ENCODE data around the gene C9orf50. TPM values are rescaled to one million over a fixed set of nuclear protein-coding genes. Genes with fewer than 3 reads are reported as not detected.

C9orf50 gene
- total RNA-seq, 1 experiment from 2014 or later, result not detected

DNA sequence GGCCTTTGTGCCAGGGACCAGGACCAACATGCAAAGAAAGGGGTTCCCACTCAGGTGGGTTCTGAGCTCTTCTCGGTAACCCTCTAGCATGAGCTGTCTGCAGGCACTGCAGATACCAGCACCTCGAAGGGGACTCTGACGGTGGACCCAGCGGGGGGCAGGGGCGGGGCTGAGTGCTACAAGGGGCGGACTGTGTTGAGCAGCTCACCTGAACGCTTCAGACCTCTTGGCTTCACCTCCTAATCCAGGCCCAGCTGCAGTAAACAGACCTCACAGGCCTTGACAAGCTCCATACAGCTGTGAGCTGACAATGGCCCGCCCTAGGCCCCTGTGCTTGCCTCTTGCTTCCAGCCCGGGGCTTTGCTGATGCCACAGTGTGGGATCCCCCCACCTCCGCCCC, 48.4 kb downstream of the C9orf50 start:
- no CpG with 5 or more reads among the region's 10 CpGs for WGBS (ENCODE audit: extremely low coverage, insufficient read length, low lambda C conversion rate)
- Histone ChIP-seq H3K9ac (ENCODE audit: extremely low read depth, insufficient read length, low read length) (no peak overlapping the region), H3K23ac (ENCODE audit: insufficient read length, low read depth, low read length) (no peak overlapping the region)

More for the DNA sequence above, 48.4 kb downstream of the C9orf50 start:
- Histone ChIP-seq H4K5ac (ENCODE audit: insufficient read length, low read depth, low read length) (no peak overlapping the region), H2AFZ (ENCODE audit: low read length) (no peak overlapping the region), H3K4me2 (ENCODE audit: insufficient read depth, insufficient read length, low read length) (no peak overlapping the region), H3K9me3 (ENCODE audit: control insufficient read depth, low read depth, low read length) (peaks cover 3% of the 10 kb centered on the region), H3K4me1 (ENCODE audit: insufficient read depth, low read length) (no peaks in the 10 kb centered on the region; the same call in 1 of the 2 replicates), H3K27me3 (ENCODE audit: insufficient read depth, low read length) (no peaks in the 10 kb centered on the region), H2BK15ac (ENCODE audit: low read depth, low read length) (no peak overlapping the region), H3T11ph (ENCODE audit: low read length) (no peak overlapping the region), H3K4ac (ENCODE audit: low read depth, low read length) (no peak overlapping the region), H2BK5ac (ENCODE audit: insufficient read length, low read length) (no peak overlapping the region), H3K27ac (ENCODE audit: insufficient read length, low read depth, low read length) (no peak overlapping the region), H2BK20ac (ENCODE audit: low read depth, low read length, poor library complexity, severe bottlenecking) (no peak overlapping the region), H3K23me2 (ENCODE audit: insufficient read length, low read depth, low read length, poor library complexity, severe bottlenecking) (peaks cover 4% of the 10 kb centered on the region), H3K14ac (ENCODE audit: insufficient read depth, low read length) (no peak overlapping the region), H3K18ac (ENCODE audit: insufficient read length, low read depth, low read length) (no peak overlapping the region), H2BK12ac (ENCODE audit: insufficient read length, low read depth, low read length) (no peak overlapping the region), H4K20me1 (ENCODE audit: control insufficient read depth, insufficient read depth, insufficient read length) (no peaks in the 10 kb centered on the region), H2AK5ac (ENCODE audit: insufficient read length, low read length) (no peak overlapping the region), H2BK120ac (ENCODE audit: low read depth, low read length, poor library complexity, severe bottlenecking) (no peak overlapping the region), H3K79me2 (ENCODE audit: insufficient read depth, low read length) (no peaks in the 10 kb centered on the region), H3K56ac (ENCODE audit: insufficient read length, low read depth, low read length) (no peak overlapping the region), H3K79me1 (ENCODE audit: insufficient read depth, low read depth, low read length, poor library complexity, severe bottlenecking) (no peaks in the 10 kb centered on the region), H4K91ac (ENCODE audit: insufficient read length, low read depth, low read length) (no peak overlapping the region), H4K8ac (replicated peaks; ENCODE audit: insufficient read length, low read depth, low read length) (no peak overlapping the region)
- H3K4me3 Mint-ChIP-seq, result no peak overlapping the region
- DNase-seq, result no peak
- peaks cover 7 to 8% of the 10 kb centered on the region in 2 experiments; a peak in 4 of 5 replicates for H3K9me3 Mint-ChIP-seq
- H3K27me3 Mint-ChIP-seq (ENCODE audit: low read depth), result peaks cover 25% of the 10 kb centered on the region
- no peak overlapping the region for H3K27ac Mint-ChIP-seq
- TF ChIP-seq, protein P1, sequence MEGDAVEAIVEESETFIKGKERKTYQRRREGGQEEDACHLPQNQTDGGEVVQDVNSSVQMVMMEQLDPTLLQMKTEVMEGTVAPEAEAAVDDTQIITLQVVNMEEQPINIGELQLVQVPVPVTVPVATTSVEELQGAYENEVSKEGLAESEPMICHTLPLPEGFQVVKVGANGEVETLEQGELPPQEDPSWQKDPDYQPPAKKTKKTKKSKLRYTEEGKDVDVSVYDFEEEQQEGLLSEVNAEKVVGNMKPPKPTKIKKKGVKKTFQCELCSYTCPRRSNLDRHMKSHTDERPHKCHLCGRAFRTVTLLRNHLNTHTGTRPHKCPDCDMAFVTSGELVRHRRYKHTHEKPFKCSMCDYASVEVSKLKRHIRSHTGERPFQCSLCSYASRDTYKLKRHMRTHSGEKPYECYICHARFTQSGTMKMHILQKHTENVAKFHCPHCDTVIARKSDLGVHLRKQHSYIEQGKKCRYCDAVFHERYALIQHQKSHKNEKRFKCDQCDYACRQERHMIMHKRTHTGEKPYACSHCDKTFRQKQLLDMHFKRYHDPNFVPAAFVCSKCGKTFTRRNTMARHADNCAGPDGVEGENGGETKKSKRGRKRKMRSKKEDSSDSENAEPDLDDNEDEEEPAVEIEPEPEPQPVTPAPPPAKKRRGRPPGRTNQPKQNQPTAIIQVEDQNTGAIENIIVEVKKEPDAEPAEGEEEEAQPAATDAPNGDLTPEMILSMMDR (conservative IDR thresholded peaks at IDR 0.05), result no peak
- H3K4me1 Mint-ChIP-seq, result peaks cover 23 to 28% of the 10 kb centered on the region in 2 experiments
- H3K36me3 Mint-ChIP-seq (ENCODE audit: insufficient read depth in 1 of 3, low read depth in 3 of 3), result peaks cover 0 to 7% (median 6%) of the 10 kb centered on the region in 3 experiments; a peak in 6 of 7 replicates

Data from H9 (cell line).